Measurements from ENCODE around the gene GPR39.
"Not testable (repeated sequence)": the region's sequence is repeated elsewhere in the genome, so short reads cannot be mapped to it uniquely, and the experiment has no call there.

The GPR39 gene

GRCh38 chr2:132515010-132515409 lies 98.4 kb downstream of the GPR39 start:
- no peak for DNase-seq

DNA sequence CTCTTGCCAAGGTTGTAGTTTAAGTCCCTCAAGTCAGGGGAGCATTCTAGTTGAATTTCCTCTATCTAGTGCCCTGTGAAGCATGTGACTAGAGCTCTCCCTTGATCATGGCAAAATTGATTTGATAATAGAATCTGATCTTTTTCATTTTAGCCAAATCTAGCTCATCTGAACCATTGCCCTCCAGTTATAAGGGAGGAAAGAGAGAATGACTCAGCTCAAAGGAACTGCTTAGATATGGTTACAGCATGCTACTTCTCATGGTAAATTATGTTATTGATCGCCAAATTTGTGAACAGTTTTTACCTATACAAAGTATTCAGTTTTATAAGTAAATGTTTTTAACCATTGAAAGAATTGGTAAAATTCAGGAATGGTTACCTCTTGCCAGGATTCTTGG lies 100.8 kb downstream of the GPR39 start:
- no peak for DNase-seq

DNA sequence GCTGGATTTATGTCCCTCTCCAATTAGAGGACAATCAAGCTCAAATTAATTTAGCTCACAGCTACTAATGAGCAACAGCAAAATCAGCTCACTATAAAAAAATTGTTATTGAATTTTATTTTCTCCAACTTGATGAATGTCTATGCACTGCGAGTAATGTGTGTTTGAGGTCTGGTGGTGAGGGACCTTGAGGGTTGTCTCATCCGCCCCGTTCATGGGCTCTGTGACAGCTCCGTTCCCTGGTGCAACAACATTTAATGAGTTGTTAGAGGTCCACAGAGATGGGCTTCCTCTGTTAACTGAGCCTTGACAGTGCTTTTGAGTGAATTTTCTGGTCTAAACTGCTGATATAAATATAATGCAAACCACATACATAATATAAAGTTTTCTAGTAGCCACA lies 101.7 kb downstream of the GPR39 start:
- DNase-seq, result no peak

DNA sequence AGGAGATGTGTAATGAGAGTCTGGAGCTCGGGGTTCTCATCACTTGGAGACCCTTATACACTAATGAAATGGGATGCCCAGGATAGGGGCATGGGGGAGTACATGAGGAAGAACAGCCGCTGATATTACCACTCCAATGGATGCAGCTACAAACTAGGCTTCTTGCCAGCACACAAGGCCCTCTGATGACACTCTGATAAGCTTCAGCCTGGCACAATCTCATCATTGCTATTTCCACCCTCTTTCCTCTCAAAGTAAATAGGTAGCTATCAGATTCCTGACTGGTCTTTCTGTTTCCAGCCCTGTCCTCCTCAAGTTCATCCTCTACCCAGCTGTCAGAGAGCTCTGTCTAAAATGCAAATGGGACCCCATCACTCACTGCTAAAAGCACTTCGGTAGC lies 103.0 kb downstream of the GPR39 start:
- no peak for DNase-seq

GRCh38 chr2:132521341-132521740 lies 104.7 kb downstream of the GPR39 start:
- DNase-seq, result no peak

- DNase-seq, result no peak
These were observed 106.3 kb downstream of the GPR39 start for GRCh38 chr2:132522901-132523300.

DNA sequence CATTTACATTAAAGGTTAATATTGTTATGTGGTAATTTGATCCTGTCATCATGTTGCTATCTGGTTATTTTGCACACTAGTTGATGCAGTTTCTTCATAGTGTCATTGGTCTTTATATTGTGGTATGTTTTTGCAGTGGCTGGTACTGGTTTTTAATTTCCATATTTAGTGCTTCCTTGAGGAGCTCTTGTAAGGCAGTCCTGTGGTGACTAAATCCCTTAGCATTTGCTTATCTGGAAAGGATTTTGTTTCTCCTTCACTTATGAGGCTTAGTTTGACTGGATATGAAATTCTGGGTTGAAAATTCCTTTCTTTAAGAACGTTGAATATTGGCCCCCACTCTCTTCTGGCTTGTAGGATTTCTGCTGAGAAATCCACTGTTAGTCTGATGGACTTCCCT lies 120.5 kb downstream of the GPR39 start:
- not testable (repeated sequence) for DNase-seq

DNA sequence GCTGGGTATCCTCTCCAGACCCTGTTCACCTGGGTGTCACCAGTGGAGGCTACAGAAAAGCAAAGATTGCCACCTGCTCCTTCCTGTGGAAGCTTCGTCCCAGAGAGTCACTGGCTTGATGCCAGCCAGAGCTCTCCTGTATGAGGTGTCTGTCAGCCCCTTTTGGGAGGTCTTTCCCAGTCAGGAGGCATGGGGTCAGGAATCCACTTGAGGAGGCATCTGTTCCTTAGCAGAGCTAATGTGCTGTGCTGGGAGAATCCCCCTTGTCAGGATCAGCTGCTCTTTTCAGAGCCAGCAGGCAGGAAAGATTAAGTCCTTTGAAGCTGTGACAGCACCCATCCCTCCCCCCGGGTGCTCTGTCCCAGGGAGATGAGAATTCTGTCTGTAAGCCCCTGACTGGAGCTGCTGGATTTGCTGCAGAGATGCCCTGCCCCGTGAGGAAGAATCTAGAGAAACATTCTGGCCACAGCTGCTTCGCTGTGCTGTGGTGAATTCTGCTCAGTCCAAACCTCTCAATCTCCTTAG lies 121.8 kb downstream of the GPR39 start:
- DNase-seq, result no peak

DNA sequence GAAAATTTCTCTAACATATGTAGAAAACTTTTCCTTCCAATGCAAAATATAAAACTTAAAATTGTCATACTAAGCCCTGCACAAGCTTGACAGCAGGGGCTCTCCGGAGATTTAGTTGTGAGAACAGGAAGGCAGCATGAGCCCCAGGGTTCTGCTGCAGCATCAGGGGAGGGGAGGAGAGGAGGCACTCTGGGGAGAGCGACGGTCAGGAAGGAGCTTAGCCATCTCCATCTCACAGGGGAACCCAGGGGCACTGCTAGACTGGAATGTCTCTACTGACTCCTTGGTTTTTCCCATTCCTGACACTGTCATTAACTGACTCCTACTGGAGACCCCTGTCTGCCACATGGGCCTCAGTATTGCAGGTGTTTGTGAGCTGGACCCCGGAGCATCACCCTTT lies 123.6 kb downstream of the GPR39 start:
- DNase-seq, result no peak

DNA sequence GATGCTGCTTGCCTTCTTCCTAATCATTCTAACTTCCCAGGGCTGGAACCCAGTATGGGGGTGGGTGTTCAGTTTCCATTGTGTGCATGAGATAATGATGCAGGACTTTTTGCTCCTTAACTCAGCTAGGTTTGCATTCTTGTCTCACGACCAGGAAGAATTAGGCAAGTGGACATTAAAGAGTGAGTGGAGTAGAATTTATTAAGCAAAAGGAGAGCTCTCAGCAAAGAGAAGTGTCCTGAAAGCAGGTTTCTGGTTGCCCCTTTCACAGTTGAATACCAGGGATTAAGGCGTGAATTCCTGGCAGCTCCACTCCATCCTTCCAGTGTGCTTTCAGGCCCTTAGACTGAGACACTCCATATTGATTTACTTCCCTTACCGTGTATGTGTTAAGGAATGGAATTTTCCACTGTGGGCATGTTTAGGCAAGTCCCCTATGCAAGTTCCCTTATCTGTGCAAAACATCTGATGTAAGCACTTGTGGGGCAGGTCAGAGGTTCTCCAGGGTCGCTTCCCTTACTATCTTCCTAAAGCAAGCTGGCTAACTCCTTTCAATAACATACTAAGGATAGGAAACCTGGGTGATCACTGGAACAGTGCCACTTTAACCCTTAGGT lies 126.5 kb downstream of the GPR39 start:
- DNase-seq, result no peak

DNA sequence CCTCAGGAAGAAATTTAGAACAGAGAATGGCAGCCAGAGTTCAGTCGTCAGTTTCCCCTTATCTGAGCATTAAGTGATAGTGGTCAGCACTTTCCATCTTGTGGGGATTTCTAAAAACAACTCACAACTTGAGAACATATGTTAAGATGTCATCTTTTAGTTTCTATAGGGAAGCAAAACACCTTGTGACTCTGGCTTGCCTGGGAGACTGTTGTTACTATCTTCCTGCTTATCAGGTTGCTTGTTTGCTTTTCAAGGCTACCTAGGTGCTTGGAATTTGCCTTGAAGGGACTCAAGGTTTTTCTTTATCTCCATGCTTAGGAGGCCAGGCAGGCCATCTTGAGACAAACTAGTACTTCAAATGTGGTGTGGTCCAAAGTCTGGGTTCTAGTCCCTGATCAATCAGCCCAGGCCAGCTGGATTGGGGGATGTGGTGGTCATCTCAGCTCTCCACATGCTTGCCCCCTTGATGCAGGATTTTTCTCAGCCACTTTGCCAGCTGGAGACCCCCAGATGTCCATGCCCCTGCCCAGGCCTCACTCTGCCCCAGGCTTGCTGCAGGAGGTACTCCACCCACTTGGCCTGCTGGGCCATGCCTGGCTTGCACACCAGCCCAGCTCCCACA lies 127.5 kb downstream of the GPR39 start:
- no peak for DNase-seq

DNA sequence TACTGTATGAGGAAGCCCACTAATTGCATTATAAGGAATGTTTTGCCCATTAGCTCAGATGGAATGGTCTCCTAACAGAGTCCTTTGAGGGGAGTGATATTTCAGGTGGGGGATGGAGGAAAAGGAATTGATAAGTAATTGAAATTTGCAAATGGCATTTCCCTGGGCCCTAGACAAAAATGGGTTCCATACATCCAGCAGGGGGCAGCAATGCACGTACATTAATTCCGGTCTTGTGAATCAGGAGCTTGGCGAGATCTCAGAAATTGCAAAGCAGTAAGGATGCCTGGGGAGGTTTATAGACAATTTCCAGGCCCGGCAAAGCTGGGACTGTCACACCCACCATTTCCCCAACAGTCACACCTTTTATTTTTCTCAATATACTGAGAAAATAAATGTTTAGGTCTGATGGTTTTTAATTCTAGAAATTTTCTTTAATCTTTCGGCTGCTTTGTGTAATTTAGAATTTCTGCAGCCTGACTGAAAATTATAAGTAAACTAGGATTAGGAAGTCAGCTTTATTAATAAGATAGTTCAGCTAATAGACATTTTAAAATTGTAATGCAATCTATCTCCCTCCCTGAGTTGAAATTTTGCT lies 130.6 kb downstream of the GPR39 start:
- DNase-seq, result peak; percentile 31

DNA sequence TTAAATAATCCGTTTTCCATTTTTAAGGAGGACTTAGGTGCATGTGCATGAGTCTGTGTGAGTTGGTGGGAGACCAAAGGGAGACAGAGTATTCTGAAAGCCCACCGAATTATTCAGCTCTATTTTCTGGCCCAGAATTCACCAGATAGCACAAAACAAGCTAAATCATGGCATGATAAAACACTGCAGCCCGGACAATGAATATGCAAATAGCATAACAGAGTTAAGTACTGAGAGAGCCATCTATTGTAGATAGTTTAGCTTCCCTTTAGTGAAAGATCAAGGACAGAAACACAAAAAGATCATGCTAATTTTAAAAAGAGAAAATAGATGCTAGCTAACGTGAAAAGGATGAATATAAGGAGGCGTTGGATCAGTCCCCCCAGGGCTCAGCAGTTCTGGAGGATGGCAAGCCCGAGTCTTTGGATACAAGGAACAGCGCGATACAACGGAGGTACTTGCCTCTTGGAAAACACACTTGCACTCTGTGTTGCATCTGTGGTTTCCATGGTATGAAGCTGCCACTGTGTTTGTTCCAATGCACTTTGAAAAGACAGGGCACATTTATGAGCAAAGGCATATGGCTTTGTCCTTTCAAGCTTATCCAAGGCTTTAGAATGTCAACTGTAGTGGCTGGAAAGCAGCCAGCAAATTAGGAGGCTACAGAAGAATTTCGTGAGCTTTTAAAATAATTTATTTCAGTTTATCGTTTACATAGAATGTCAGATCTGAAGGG lies 133.5 kb downstream of the GPR39 start:
- DNase-seq, result peak; percentile 80

- no peak for DNase-seq
These were observed 134.3 kb downstream of the GPR39 start for GRCh38 chr2:132550946-132551345.

- no peak for DNase-seq
These were observed 141.1 kb downstream of the GPR39 start for GRCh38 chr2:132557694-132558093.

DNA sequence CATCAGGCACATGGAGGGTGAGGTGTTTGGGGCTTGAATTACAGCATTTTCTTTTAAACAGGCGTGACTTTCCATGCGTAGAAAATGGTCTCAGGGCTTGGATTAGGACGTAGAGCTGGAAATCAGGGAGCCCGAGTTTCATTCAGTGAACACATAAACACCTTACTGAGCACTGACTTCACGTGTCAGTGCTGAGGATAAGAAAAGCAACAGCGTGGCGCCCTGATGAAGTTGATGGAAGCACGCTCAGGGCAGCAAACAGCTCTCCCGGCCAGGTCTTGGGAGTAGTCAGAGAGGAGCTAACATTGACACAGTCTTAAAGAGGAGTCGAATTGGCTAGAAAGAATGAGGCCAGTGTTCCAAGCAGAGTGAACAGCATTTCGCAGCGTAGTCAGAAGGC lies 142.7 kb downstream of the GPR39 start:
- no peak for DNase-seq

DNA sequence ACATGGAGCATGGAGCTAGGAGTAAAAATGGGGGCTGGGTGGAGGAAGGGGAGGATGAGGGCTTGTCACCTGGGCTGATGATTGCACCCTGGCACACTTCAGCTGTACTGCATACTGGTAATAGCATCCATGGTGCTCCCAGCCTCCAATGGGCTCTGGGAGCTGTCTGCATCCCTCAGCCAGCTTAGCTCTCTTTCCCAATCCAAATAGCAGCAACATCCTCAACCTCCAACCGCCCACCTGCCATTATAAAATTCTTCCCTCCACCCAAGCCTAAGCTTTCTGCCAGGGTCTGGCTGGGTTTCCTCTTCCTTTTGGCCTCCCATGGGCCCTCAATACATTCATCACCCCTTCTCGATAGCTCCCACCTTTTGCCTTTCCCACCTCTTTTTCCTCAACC lies 143.3 kb downstream of the GPR39 start:
- DNase-seq, result no peak

DNA sequence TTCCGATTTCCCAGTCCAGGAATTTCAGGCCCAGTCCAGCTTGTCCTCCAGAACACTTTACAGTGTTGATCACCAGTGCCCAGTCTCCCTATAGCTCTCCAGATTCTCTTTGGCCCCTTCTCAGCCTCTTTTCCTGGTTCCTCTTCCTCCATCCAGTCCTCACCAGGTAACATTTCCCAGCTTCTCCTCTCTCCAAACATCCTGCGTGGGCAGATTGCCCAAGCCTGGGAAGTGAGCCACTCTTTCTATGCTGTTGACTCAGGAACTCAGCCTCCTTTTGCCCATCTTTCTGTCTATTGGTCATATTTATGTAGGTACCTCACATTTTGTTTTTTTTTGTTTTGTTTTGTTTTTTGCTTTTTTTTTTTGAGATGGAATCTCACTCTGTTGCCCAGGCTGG lies 144.0 kb downstream of the GPR39 start:
- DNase-seq, result no peak

GRCh38 chr2:132562245-132562644 lies 145.6 kb downstream of the GPR39 start:
- no peak for DNase-seq

DNA sequence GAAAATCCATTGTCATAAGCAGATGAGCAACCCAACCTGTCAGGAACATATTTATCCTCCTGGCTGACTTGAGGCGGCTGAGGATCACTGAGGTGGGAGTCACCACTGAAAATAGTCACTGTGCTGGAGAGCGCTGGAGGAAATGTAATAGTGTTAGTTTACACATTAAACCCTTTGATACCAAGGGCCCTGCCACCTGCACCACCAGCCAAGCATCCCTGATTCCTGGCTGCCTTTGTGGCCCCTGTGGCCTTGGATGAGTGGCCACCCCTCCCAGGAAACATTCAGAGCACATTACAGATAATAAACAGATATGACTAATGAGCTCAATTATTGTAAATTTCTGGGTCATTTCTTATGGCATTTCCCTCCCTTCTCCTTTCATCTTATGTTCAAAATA lies 147.5 kb downstream of the GPR39 start:
- no peak for DNase-seq

DNA sequence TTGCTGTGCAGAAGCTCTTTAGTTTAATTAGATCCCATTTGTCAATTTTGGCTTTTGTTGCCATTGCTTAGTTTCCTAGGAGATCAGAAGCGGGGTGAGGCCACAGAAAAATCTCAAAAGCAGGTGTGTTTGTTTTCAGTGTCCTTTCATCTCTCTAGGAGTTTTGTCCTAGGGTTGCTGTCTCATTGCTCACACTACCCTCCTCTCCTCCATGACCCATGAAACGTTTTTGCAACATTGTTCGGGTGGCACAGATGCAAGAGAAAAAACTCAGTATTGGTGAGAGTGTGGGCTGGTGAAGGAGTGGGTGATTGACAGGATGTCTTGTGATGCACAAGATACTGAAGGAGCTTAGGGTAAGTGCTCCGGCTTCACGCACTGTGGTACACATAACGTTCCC lies 149.8 kb downstream of the GPR39 start:
- no peak for DNase-seq

GRCh38 chr2:132567682-132568081 lies 151.1 kb downstream of the GPR39 start:
- no peak for DNase-seq

DNA sequence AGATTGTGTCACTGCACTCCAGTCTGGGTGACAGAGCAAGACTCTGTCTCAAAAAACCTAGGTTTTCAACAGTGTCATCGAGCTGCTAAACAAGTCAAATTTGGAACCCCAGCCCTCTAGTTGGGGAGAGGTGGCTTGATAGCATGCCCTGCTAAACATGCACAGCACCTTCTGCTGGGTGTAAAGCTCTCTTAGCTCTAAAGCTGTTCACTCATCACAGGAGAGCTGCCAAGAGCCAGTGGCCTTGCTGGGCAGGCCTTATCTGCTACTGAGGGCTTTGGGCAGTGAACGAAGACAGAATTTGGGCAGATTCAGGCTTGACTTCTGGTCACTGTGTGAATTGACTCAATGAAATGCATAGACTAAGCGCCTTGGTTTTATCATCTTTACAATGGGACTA lies 152.1 kb downstream of the GPR39 start:
- DNase-seq, result no peak

All from DMS153 (cell line).